KG1 (cell line): Measurements from ENCODE around the gene ZNF524.

Source experiments
- DNase-seq: peaks from one replicate; lab custom pipeline; 2025; lab: John Stamatoyannopoulos, UW

The ZNF524 gene

GRCh38 chr19:55642153-55643002 is 42.3 kb downstream of the ZNF524 start:
- no peak for DNase-seq

GRCh38 chr19:55643003-55643886 is 43.2 kb downstream of the ZNF524 start, which contains the start of gene ZNF581:
Gene ZNF581 (plus strand): TSS chr19:55643649. CDS start chr19:55644572, 923 bp downstream.
- peak; percentile 80 for DNase-seq

- no peak for DNase-seq
These were observed 43.7 kb downstream of the ZNF524 start for GRCh38 chr19:55643887-55644176.

GRCh38 chr19:55644191-55644833 is 44.2 kb downstream of the ZNF524 start:
- DNase-seq = no peak

- DNase-seq = no peak
These were observed 44.9 kb downstream of the ZNF524 start for GRCh38 chr19:55644842-55645511.

GRCh38 chr19:55645512-55645881 is 45.4 kb downstream of the ZNF524 start:
- DNase-seq = no peak

- no peak for DNase-seq
These were observed 47.0 kb downstream of the ZNF524 start for GRCh38 chr19:55646889-55647731.

- peak; percentile 74 for DNase-seq
These were observed 47.9 kb downstream of the ZNF524 start, which contains the start of gene CCDC106 for GRCh38 chr19:55647732-55648584. Gene CCDC106 (plus strand): TSS chr19:55648212. CDS start chr19:55649047, 835 bp downstream.

- no peak for DNase-seq
These were observed 48.6 kb downstream of the ZNF524 start for GRCh38 chr19:55648585-55649267.

- no peak for DNase-seq
These were observed 49.4 kb downstream of the ZNF524 start for GRCh38 chr19:55649268-55650125.

- no peak for DNase-seq
These were observed 50.1 kb downstream of the ZNF524 start for GRCh38 chr19:55650126-55650557.

GRCh38 chr19:55650602-55651230 is 50.6 kb downstream of the ZNF524 start:
- DNase-seq = no peak

- no peak for DNase-seq
These were observed 51.1 kb downstream of the ZNF524 start for GRCh38 chr19:55651236-55651635.

- no peak for DNase-seq
These were observed 52.4 kb downstream of the ZNF524 start for GRCh38 chr19:55652311-55653128.
